Caco-2 (cell line): Measurements from ENCODE around the gene RAP1A. TPM values are rescaled to one million over a fixed set of nuclear protein-coding genes. Genes with fewer than 3 reads are reported as not detected.

Source experiments
- BruUV-seq: library from RNA; stranded (reverse); fragments of 400-500 nt; replicated peaks from 2 replicates; lab custom pipeline; 2021; lab: Mats Ljungman, UMichigan
- CTCF ChIA-PET: fragments of 300-600 bp; sonication (Branson Sonifier 250); formaldehyde crosslinking; loops from one replicate; lab custom pipeline; 2022; ENCODE audit warnings: antibody characterized with exemption; lab: Charles Lee
- POLR2A ChIA-PET: fragments of 300-600 bp; sonication (Branson Sonifier 250); formaldehyde crosslinking; loops from one replicate; lab custom pipeline; 2022; ENCODE audit warnings: antibody characterized with exemption; lab: Charles Lee
- DNase-seq, 2 experiments: peaks; one replicate each; pipeline versions ENCODE4 v3.0.0 to v3.0.0-alpha.2; 2020 to 2022
- H3K27me3 ChIP-seq: replicated peaks from 2 replicates; pipeline ENCODE4 v1.6.0; 2011; ENCODE audit warnings: low read length; ENCODE audit not compliant: control insufficient read depth, insufficient read depth
- H3K36me3 ChIP-seq: 2 replicates; pipeline ENCODE4 v1.5.1; 2011; ENCODE audit warnings: low read length; ENCODE audit not compliant: control insufficient read depth, insufficient read depth
- H3K4me1 ChIP-seq: fragments of 250-450 bp; sonication (Bioruptor Pico); 2 replicates; pipeline ENCODE4 v1.5.1; 2020; ENCODE audit warnings: mild to moderate bottlenecking
- H3K4me3 ChIP-seq: 2 replicates; pipeline ENCODE4 v1.5.1; 2011; ENCODE audit warnings: low read depth, mild to moderate bottlenecking, control low read depth, low read length
- H3K9me3 ChIP-seq: fragments of 250-450 bp; sonication (Bioruptor Pico); 2 replicates; pipeline ENCODE4 v1.5.1; 2020; ENCODE audit warnings: mild to moderate bottlenecking, moderate library complexity
- H3K27ac Mint-ChIP-seq: one replicate; pipeline ENCODE4 v1.8.0; 2022; ENCODE audit warnings: mixed read lengths; ENCODE audit not compliant: unreplicated experiment
- H3K27me3 Mint-ChIP-seq: one replicate; pipeline ENCODE4 v1.8.0; 2022; ENCODE audit warnings: mixed read lengths; ENCODE audit not compliant: insufficient read depth, unreplicated experiment
- H3K36me3 Mint-ChIP-seq: one replicate; pipeline ENCODE4 v1.8.0; 2022; ENCODE audit warnings: mild to moderate bottlenecking, mixed read lengths; ENCODE audit not compliant: insufficient read depth, unreplicated experiment
- H3K4me1 Mint-ChIP-seq: one replicate; pipeline ENCODE4 v1.8.0; 2022; ENCODE audit warnings: low read depth, mixed read lengths; ENCODE audit not compliant: unreplicated experiment
- H3K4me3 Mint-ChIP-seq: one replicate; pipeline ENCODE4 v1.8.0; 2022; ENCODE audit warnings: mild to moderate bottlenecking, moderate library complexity, mixed read lengths; ENCODE audit not compliant: unreplicated experiment
- H3K9me3 Mint-ChIP-seq: one replicate; pipeline ENCODE4 v1.8.0; 2022; ENCODE audit warnings: mixed read lengths; ENCODE audit not compliant: unreplicated experiment
- CTCF ChIP-seq, 2 experiments: fragments of 200-600 bp in 1 of 2; IDR thresholded peaks; 1 replicate in 1 of 2; 2 replicates in 1 of 2; pipeline versions ENCODE4 v1.5.1 to v1.8.0; 2011 to 2022; ENCODE audit warnings: antibody characterized with exemption in 1 of 2, control low read depth in 1 of 2, inconsistent platforms in 1 of 2, low read depth in 1 of 2, low read length in 1 of 2, mild to moderate bottlenecking in 1 of 2, moderate library complexity in 1 of 2; ENCODE audit not compliant: insufficient read depth in 1 of 2, severe bottlenecking in 1 of 2, unreplicated experiment in 1 of 2
- intact Hi-C: fragments of 100-400 bp; cut with micrococcal nuclease; formaldehyde crosslinking; loops from one replicate; pipeline ENCODE4 v1.10.0; 2022; ENCODE audit not compliant: unreplicated experiment
- total RNA-seq: library from RNA; stranded (reverse); gene quantifications from 2 replicates; pipeline ENCODE4 v1.2.3, GENCODE V29; 2022

RAP1A gene
- total RNA-seq, 1 experiment from 2014 or later: 64.1 TPM

- Histone ChIP-seq H3K9me3 (no peaks in the 10 kb centered on the region), H3K4me1 (peaks cover 6% of the 10 kb centered on the region; the same call in 1 of the 2 replicates), H3K4me3 (no peak overlapping the region), H3K27me3 (no peaks in the 10 kb centered on the region), H3K36me3 (no peaks in the 10 kb centered on the region)
- no TSS peak for BruUV-seq
- no peak overlapping the region for H3K27ac Mint-ChIP-seq
- H3K4me1 Mint-ChIP-seq: peaks cover 6% of the 10 kb centered on the region
- H3K4me3 Mint-ChIP-seq: no peak overlapping the region
- H3K36me3 Mint-ChIP-seq: no peaks in the 10 kb centered on the region
- H3K27me3 Mint-ChIP-seq: no peaks in the 10 kb centered on the region
- no peak for DNase-seq
- POLR2A ChIA-PET: interaction anchor here (1.6 kb wide), 1 partner anchor 11 kb away, joined by 3 read pairs; no protein-coding TSS in a partner anchor
- intact Hi-C loops: no loop called here
- no peaks in the 10 kb centered on the region for H3K9me3 Mint-ChIP-seq
- TF ChIP-seq CTCF (IDR thresholded peaks at IDR 0.05; ENCODE audit: insufficient read depth in 1 of 2, low read depth in 1 of 2, low read length in 1 of 2, severe bottlenecking in 1 of 2, unreplicated experiment in 1 of 2): no peak
- CTCF ChIA-PET: no interaction called here
Measured at GRCh38 chr1:111582016-111582415, 37.6 kb upstream of the RAP1A start.

- CTCF ChIA-PET: interaction anchor here (0.8 kb wide), 1 partner anchor 174 kb away, joined by 4 read pairs; no protein-coding TSS in a partner anchor
- Histone ChIP-seq H3K9me3 (no peaks in the 10 kb centered on the region), H3K4me3 (no peak overlapping the region), H3K4me1 (peaks cover 6% of the 10 kb centered on the region; the same call in 1 of the 2 replicates), H3K36me3 (no peaks in the 10 kb centered on the region), H3K27me3 (no peaks in the 10 kb centered on the region)
- no peak for DNase-seq
- no TSS peak for BruUV-seq
- intact Hi-C loops: no loop called here
- POLR2A ChIA-PET: interaction anchor here (1.6 kb wide), 1 partner anchor 10 kb away, joined by 3 read pairs; no protein-coding TSS in a partner anchor
- no peak overlapping the region for H3K27ac Mint-ChIP-seq
- H3K4me1 Mint-ChIP-seq: peaks cover 3% of the 10 kb centered on the region
- H3K36me3 Mint-ChIP-seq: no peaks in the 10 kb centered on the region
- H3K4me3 Mint-ChIP-seq: no peak overlapping the region
- no peaks in the 10 kb centered on the region for H3K9me3 Mint-ChIP-seq
- TF ChIP-seq CTCF (IDR thresholded peaks at IDR 0.05; ENCODE audit: insufficient read depth in 1 of 2, low read depth in 1 of 2, low read length in 1 of 2, severe bottlenecking in 1 of 2, unreplicated experiment in 1 of 2): no peak
- H3K27me3 Mint-ChIP-seq: no peaks in the 10 kb centered on the region
Measured at GRCh38 chr1:111582644-111583618, 36.7 kb upstream of the RAP1A start.

- Mint-ChIP-seq H3K27me3 (no peaks in the 10 kb centered on the region), H3K27ac (no peak overlapping the region), H3K36me3 (no peaks in the 10 kb centered on the region), H3K4me3 (no peak overlapping the region), H3K4me1 (no peaks in the 10 kb centered on the region), H3K9me3 (no peaks in the 10 kb centered on the region)
- BruUV-seq: no TSS peak
- H3K9me3 ChIP-seq: no peaks in the 10 kb centered on the region
- POLR2A ChIA-PET: no interaction called here
- TF ChIP-seq CTCF (IDR thresholded peaks at IDR 0.05; ENCODE audit: insufficient read depth in 1 of 2, low read depth in 1 of 2, low read length in 1 of 2, severe bottlenecking in 1 of 2, unreplicated experiment in 1 of 2): no peak
- no peak for DNase-seq
- H3K36me3 ChIP-seq: no peaks in the 10 kb centered on the region
- H3K4me3 ChIP-seq: no peak overlapping the region
- intact Hi-C loops: no loop called here
- CTCF ChIA-PET: interaction anchor here (0.6 kb wide), 1 partner anchor 104 kb away, joined by 3 read pairs; no protein-coding TSS in a partner anchor
- H3K4me1 ChIP-seq: peaks cover 6% of the 10 kb centered on the region; the same call in 1 of the 2 replicates
- H3K27me3 ChIP-seq: no peaks in the 10 kb centered on the region
Measured at GRCh38 chr1:111585447-111586086, 34.0 kb upstream of the RAP1A start.
